Activated CD4-positive, alpha-beta memory T cell treated with anti-CD3 and anti-CD28 coated beads for 36 hours (primary cell): ENCODE measurements around the gene JADE2. TPM values are rescaled to one million over a fixed set of nuclear protein-coding genes. Genes with fewer than 3 reads are reported as not detected.
"Not testable (repeated sequence)": the region's sequence is repeated elsewhere in the genome, so short reads cannot be mapped to it uniquely, and the experiment has no call there.

ENCODE experiments used
- CTCF ChIA-PET: fragments of 350-600 bp; sonication (Branson Sonifier 250); formaldehyde crosslinking; loops from one replicate; lab custom pipeline; 2021; ENCODE audit warnings: antibody characterized with exemption, inconsistent platforms; lab: Charles Lee
- POLR2A ChIA-PET: fragments of 350-600 bp; sonication (Branson Sonifier 250); formaldehyde crosslinking; loops from one replicate; lab custom pipeline; 2021; ENCODE audit warnings: antibody characterized with exemption; lab: Charles Lee
- DNase-seq: peaks from one replicate; pipeline ENCODE4 v3.0.0-alpha.2; 2020
- H3K27ac Mint-ChIP-seq: one replicate; pipeline ENCODE4 v1.8.0; 2021; ENCODE audit warnings: mixed read lengths
- H3K27me3 Mint-ChIP-seq: one replicate; pipeline ENCODE4 v1.8.0; 2021; ENCODE audit warnings: mixed read lengths
- H3K36me3 Mint-ChIP-seq: one replicate; pipeline ENCODE4 v1.8.0; 2021; ENCODE audit warnings: mixed read lengths
- H3K4me1 Mint-ChIP-seq: one replicate; pipeline ENCODE4 v1.8.0; 2021; ENCODE audit warnings: low read depth, mixed read lengths
- H3K4me3 Mint-ChIP-seq: one replicate; pipeline ENCODE4 v1.8.0; 2021; ENCODE audit warnings: mild to moderate bottlenecking, mixed read lengths
- H3K9me3 Mint-ChIP-seq: one replicate; pipeline ENCODE4 v1.8.0; 2021; ENCODE audit warnings: mixed read lengths
- intact Hi-C: fragments of 100-400 bp; cut with micrococcal nuclease; formaldehyde crosslinking; loops from one replicate; pipeline ENCODE4 v1.15.1; 2023
- total RNA-seq, 2 experiments: library from RNA; stranded (reverse); gene quantifications; one replicate each; pipeline ENCODE4 v1.2.3, GENCODE V29; 2021

JADE2 gene
- total RNA-seq, 2 experiments from 2014 or later: 79.4 to 81.6 TPM

GRCh38 chr5:134509308-134510040, 16.0 kb upstream of the JADE2 start:
- CTCF ChIA-PET: no interaction called here
- no peak overlapping the region for H3K27ac Mint-ChIP-seq
- no peaks in the 10 kb centered on the region for H3K9me3 Mint-ChIP-seq
- intact Hi-C loops: no loop called here
- H3K4me3 Mint-ChIP-seq: no peak overlapping the region
- POLR2A ChIA-PET: interaction anchor here (2.5 kb wide), 1 partner anchor 17 kb away, joined by 11 read pairs; the partner anchor contains the start of gene JADE2
- DNase-seq: no peak
- no peaks in the 10 kb centered on the region for H3K27me3 Mint-ChIP-seq
- no peaks in the 10 kb centered on the region for H3K36me3 Mint-ChIP-seq
- H3K4me1 Mint-ChIP-seq: peaks cover 37% of the 10 kb centered on the region

GRCh38 chr5:134510970-134511795, 14.3 kb upstream of the JADE2 start:
- Mint-ChIP-seq H3K4me3 (no peak overlapping the region), H3K36me3 (no peaks in the 10 kb centered on the region), H3K4me1 (peaks cover 36% of the 10 kb centered on the region), H3K27me3 (no peaks in the 10 kb centered on the region), H3K27ac (peak overlapping the region; percentile 52), H3K9me3 (no peaks in the 10 kb centered on the region)
- peak; percentile 80 for DNase-seq
- CTCF ChIA-PET: interaction anchor here (0.6 to 1.6 kb wide), 4 partner anchors 15 to 472 kb away, joined by 3 to 6 read pairs (median 4); no protein-coding TSS in a partner anchor
- intact Hi-C loops: loop anchor here (1.0 kb wide), 2 partner anchors 8 to 14 kb away; partner anchors contain the start of gene JADE2
- POLR2A ChIA-PET: interaction anchor here (1.1 to 2.5 kb wide), 6 partner anchors 8 to 145 kb away, joined by 3 to 11 read pairs (median 6); partner anchors contain the start of genes CDKL3 and JADE2

DNA sequence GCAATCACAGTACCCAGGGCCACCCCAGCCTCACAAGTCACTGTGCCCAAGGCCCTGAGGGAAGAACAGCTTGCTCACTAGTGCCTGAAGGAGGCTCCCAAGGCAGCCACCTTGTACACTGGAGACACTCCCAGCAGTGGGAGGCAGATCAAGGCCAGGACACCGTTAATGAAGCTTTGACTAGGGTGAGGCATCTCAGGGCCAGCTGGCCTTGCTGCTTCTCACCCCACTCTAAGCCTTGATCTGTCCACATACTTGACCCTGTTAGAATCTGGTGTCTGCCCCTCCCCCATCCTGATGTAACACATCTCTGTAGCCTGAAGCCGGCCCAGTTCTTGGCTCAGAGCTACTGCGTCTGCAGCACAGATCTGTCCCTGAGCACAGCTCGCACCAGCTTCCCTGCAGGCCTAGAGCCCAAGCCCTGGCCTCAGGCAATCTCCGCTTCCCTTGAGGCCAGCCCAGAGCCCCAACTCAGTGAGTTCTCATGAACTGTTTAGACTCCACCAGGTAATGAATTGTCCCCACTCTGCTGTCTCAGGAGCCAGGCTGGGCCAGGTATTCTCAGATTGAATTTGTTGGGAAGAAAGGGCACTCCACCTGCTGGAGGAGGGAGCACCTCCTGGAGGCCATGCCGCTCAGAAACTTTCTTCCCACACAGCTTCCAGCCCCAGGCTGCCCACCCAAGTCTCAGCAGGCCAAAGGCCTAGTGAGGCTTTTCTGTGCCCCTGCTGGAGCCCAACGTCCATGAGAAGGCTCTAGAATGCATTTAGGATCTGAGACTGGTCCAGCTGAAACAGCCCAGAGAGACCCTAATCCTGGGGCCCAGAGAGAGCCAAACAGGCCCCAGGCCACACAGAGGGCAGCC, 13.4 kb upstream of the JADE2 start:
- no peak for DNase-seq
- H3K27me3 Mint-ChIP-seq: no peaks in the 10 kb centered on the region
- H3K36me3 Mint-ChIP-seq: no peaks in the 10 kb centered on the region
- ChIA-PET CTCF (interaction anchor here (1.1 to 1.6 kb wide), 3 partner anchors 14 to 472 kb away, joined by 4 to 6 read pairs (median 5); no protein-coding TSS in a partner anchor), POLR2A (interaction anchor here (1.1 to 2.5 kb wide), 6 partner anchors 9 to 146 kb away, joined by 3 to 11 read pairs (median 6); partner anchors contain the start of genes CDKL3 and JADE2)
- H3K27ac Mint-ChIP-seq: peak overlapping the region; percentile 52
- H3K9me3 Mint-ChIP-seq: no peaks in the 10 kb centered on the region
- intact Hi-C loops: loop anchor here (1.0 kb wide), 2 partner anchors 9 to 13 kb away; partner anchors contain the start of gene JADE2
- no peak overlapping the region for H3K4me3 Mint-ChIP-seq
- peaks cover 36% of the 10 kb centered on the region for H3K4me1 Mint-ChIP-seq

GRCh38 chr5:134512661-134512999, 12.8 kb upstream of the JADE2 start:
- intact Hi-C loops: no loop called here
- POLR2A ChIA-PET: no interaction called here
- no peaks in the 10 kb centered on the region for H3K36me3 Mint-ChIP-seq

DNA sequence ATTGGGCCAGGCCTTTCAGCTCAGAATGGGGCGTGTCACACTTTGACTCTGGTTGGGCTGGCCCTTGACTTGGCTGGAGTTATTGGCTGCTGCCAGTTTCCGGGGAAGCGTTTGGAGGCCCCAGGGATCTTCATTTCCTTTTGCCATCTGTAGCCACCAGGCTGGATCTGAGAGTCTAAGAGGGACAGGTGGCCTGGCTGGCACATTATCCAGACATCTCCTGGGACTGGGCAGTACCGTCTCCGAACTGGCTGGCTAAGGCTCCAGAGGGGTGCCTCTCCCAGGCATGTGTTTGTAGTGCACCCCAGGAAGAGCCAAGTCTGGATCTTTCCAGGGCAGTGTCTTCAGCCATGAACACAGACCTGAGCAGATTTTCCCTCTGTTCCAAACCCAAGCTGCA, 9.7 kb upstream of the JADE2 start:
- peaks cover 14% of the 10 kb centered on the region for H3K4me1 Mint-ChIP-seq
- H3K27me3 Mint-ChIP-seq: no peaks in the 10 kb centered on the region
- no peaks in the 10 kb centered on the region for H3K36me3 Mint-ChIP-seq
- H3K9me3 Mint-ChIP-seq: no peaks in the 10 kb centered on the region
- no peak overlapping the region for H3K27ac Mint-ChIP-seq
- ChIA-PET POLR2A (interaction anchor here (0.7 kb wide), 1 partner anchor 10 kb away, joined by 3 read pairs; no protein-coding TSS in a partner anchor), CTCF (interaction anchor here (2.1 kb wide), 1 partner anchor 71 kb away, joined by 7 read pairs; no protein-coding TSS in a partner anchor)
- DNase-seq: no peak
- intact Hi-C loops: no loop called here
- no peak overlapping the region for H3K4me3 Mint-ChIP-seq

More at GRCh38 chr5:134512661-134512999, 12.8 kb upstream of the JADE2 start:
- H3K4me1 Mint-ChIP-seq: peaks cover 30% of the 10 kb centered on the region
- H3K27me3 Mint-ChIP-seq: no peaks in the 10 kb centered on the region
- CTCF ChIA-PET: no interaction called here
- H3K27ac Mint-ChIP-seq: no peak overlapping the region
- no peak for DNase-seq
- H3K4me3 Mint-ChIP-seq: no peak overlapping the region
- H3K9me3 Mint-ChIP-seq: no peaks in the 10 kb centered on the region

GRCh38 chr5:134516984-134517383, 8.5 kb upstream of the JADE2 start:
- POLR2A ChIA-PET: interaction anchor here (0.6 kb wide), 1 partner anchor 8 kb away, joined by 6 read pairs; no protein-coding TSS in a partner anchor
- H3K4me3 Mint-ChIP-seq, H3K9me3 Mint-ChIP-seq, DNase-seq, H3K4me1 Mint-ChIP-seq, H3K27me3 Mint-ChIP-seq, intact Hi-C loops, H3K36me3 Mint-ChIP-seq, H3K27ac Mint-ChIP-seq: not testable (repeated sequence)
- CTCF ChIA-PET: interaction anchor here (2.1 kb wide), 1 partner anchor 70 kb away, joined by 7 read pairs; no protein-coding TSS in a partner anchor

DNA sequence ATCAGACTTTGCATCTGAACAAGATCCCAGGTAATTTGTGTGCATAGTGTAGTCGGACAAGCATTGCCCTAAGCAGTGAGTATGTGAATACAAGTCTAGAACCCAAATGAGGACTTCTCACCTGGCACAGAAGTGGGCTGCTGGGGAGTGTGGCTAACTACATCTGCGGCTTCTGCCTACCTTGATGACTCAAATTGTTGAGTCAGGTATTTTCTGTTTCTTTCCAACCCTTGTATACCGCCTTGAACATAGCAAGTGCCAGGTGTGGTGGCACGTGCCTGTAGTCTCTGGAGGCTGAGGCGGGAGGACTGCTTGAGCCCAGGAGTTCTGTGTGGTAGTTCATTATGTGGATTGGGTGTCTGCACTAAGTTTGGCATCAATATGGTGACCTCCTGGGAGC, 7.9 kb upstream of the JADE2 start:
- no peaks in the 10 kb centered on the region for H3K9me3 Mint-ChIP-seq
- intact Hi-C loops: no loop called here
- POLR2A ChIA-PET: no interaction called here

GRCh38 chr5:134519989-134520388, 5.5 kb upstream of the JADE2 start:
- H3K4me1 Mint-ChIP-seq: peaks cover 10% of the 10 kb centered on the region
- ChIA-PET CTCF (interaction anchor here (0.7 to 1.5 kb wide), 3 partner anchors 67 to 129 kb away, joined by 3 to 5 read pairs (median 3); partner anchors contain the start of gene CDKN2AIPNL), POLR2A (interaction anchor here (1.3 kb wide), 1 partner anchor 9 kb away, joined by 5 read pairs; no protein-coding TSS in a partner anchor)
- no peaks in the 10 kb centered on the region for H3K36me3 Mint-ChIP-seq
- intact Hi-C loops: loop anchor here (10.0 kb wide), 1 partner anchor 345 kb away; the partner anchor contains the start of gene SKP1
- no peak overlapping the region for H3K27ac Mint-ChIP-seq
- H3K27me3 Mint-ChIP-seq: no peaks in the 10 kb centered on the region
- H3K9me3 Mint-ChIP-seq: no peaks in the 10 kb centered on the region
- DNase-seq: no peak
- H3K4me3 Mint-ChIP-seq: no peak overlapping the region

More for the DNA sequence above, 7.9 kb upstream of the JADE2 start:
- Mint-ChIP-seq H3K27ac (no peak overlapping the region), H3K4me3 (no peak overlapping the region), H3K4me1 (no peaks in the 10 kb centered on the region), H3K27me3 (no peaks in the 10 kb centered on the region), H3K36me3 (no peaks in the 10 kb centered on the region)
- CTCF ChIA-PET: interaction anchor here (2.1 kb wide), 1 partner anchor 70 kb away, joined by 7 read pairs; no protein-coding TSS in a partner anchor
- no peak for DNase-seq

DNA sequence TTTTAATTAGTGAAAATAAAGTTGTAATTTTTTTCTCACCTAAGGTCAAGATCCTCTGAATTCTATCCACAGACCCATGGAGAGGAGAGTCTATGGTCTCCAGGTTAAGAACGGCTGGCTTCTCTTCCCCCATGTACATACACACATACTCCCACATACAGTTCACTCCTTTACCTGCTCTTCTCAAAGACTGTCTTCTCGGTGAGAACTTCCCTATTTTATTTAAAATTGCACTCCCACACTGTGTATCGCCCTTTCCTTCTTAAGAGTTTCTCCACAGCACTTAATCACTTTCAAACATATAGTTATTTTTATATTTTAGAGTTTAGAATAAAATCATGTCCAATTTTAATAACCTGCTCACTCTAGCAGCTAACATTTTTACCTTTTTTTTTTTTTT, 3.6 kb upstream of the JADE2 start:
- H3K36me3 Mint-ChIP-seq: peaks cover 2% of the 10 kb centered on the region
- H3K9me3 Mint-ChIP-seq: no peaks in the 10 kb centered on the region
- intact Hi-C loops: loop anchor here (10.0 kb wide), 1 partner anchor 347 kb away; the partner anchor contains the start of gene SKP1
- peaks cover 10% of the 10 kb centered on the region for H3K4me1 Mint-ChIP-seq
- H3K27ac Mint-ChIP-seq: no peak overlapping the region
- no peak overlapping the region for H3K4me3 Mint-ChIP-seq
- H3K27me3 Mint-ChIP-seq: no peaks in the 10 kb centered on the region
- DNase-seq: no peak
- ChIA-PET CTCF (interaction anchor here (6.6 kb wide), 1 partner anchor 111 kb away, joined by 65 read pairs; the partner anchor contains the start of gene CDKN2AIPNL), POLR2A (interaction anchor here (2.1 kb wide), 1 partner anchor 110 kb away, joined by 8 read pairs; the partner anchor contains the start of gene CDKN2AIPNL)

- intact Hi-C loops: loop anchor here (2.0 to 10.0 kb wide), 2 partner anchors 57 to 349 kb away; partner anchors contain the start of gene SKP1
- Mint-ChIP-seq H3K4me3 (peak overlapping the region; percentile 96), H3K9me3 (no peaks in the 10 kb centered on the region), H3K27ac (peak overlapping the region; percentile 98), H3K36me3 (peaks cover 2% of the 10 kb centered on the region), H3K27me3 (no peaks in the 10 kb centered on the region), H3K4me1 (peaks cover 17% of the 10 kb centered on the region)
- POLR2A ChIA-PET: interaction anchor here (0.9 to 2.1 kb wide), 6 partner anchors 13 to 519 kb away, joined by 3 to 10 read pairs (median 7); partner anchors contain the start of genes CDKN2AIPNL, UBE2B and VDAC1
- CTCF ChIA-PET: interaction anchor here (0.6 to 6.6 kb wide), 8 partner anchors 9 to 381 kb away, joined by 3 to 65 read pairs (median 3); partner anchors contain the start of genes CDKN2AIPNL and PCBD2
- no peak for DNase-seq
Measured at GRCh38 chr5:134523543-134524271, 1.8 kb upstream of the JADE2 start.
